Measurements from ENCODE around the gene RPL32. TPM values are rescaled to one million over a fixed set of nuclear protein-coding genes. Genes with fewer than 3 reads are reported as not detected.
"Not testable (repeated sequence)": the region's sequence is repeated elsewhere in the genome, so short reads cannot be mapped to it uniquely, and the experiment has no call there.

Gene RPL32
- total and polyA plus RNA-seq, 9 of the 15 experiments (the other 6 are each of a cell fraction or from before 2014, with no cell fraction given), result 2,738 to 6,200 (median 4,286) TPM

DNA sequence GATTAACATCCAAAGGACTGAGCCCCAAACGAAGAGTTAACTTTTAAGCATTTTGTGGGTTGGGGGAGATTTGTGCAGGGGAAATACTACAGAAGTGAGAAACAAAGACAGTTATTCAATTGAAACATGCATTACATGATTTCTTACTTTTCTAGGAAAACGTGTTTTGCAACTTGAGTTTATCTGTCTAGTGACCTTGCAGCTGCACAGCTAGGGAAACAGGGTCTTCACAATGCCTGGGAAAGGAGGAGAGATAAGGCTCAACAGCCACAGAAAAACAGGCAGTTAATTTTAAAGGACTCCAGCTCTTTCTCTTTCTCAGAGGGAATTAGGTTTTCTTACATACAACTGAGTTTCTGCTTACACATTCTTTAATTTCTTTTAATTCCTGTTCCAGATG, 37.4 kb upstream of the RPL32 start (continued):
- TF ChIP-seq NFIC (IDR thresholded peaks at IDR 0.05), result peak; percentile 61
- peak; percentile 95 for TF ChIP-seq ARID1B (IDR thresholded peaks at IDR 0.05)
- TF ChIP-seq MEIS2 (IDR thresholded peaks at IDR 0.05; ENCODE audit: partially characterized antibody), result peak; percentile 13
- TF ChIP-seq GATAD2B (IDR thresholded peaks at IDR 0.05; ENCODE audit: borderline replicate concordance), result 0 out of 2 replicates have a peak, but pooled peaks have one; percentile 65
- TF ChIP-seq CEBPG (CRISPR knock-in tag; IDR thresholded peaks at IDR 0.05), result peak; percentile 10; the same call in 1 of the 2 replicates
- not testable (repeated sequence) for TF ChIP-seq CEBPG (tag; conservative IDR thresholded peaks at IDR 0.05 in 1 of 2, IDR thresholded peaks at IDR 0.05 in 1 of 2); TEAD4 (CRISPR knock-in tag; IDR thresholded peaks at IDR 0.05; ENCODE audit: borderline replicate concordance)
- peak; percentile 55; the same call in 1 of the 2 replicates for TF ChIP-seq ESRRA (IDR thresholded peaks at IDR 0.05; ENCODE audit: borderline replicate concordance, low read depth)
- TF ChIP-seq CBFA2T3 (IDR thresholded peaks at IDR 0.05), result peak; percentile 93
- TF ChIP-seq MTA2 (IDR thresholded peaks at IDR 0.05; ENCODE audit: low read depth), result peak; percentile 87
- peak; percentile 88 for TF ChIP-seq GATA2 (CRISPR knock-in tag; IDR thresholded peaks at IDR 0.05)
- peak; percentile 81 for TF ChIP-seq SMAD4 (CRISPR knock-in tag; conservative IDR thresholded peaks at IDR 0.05)
- TF ChIP-seq, protein P1, sequence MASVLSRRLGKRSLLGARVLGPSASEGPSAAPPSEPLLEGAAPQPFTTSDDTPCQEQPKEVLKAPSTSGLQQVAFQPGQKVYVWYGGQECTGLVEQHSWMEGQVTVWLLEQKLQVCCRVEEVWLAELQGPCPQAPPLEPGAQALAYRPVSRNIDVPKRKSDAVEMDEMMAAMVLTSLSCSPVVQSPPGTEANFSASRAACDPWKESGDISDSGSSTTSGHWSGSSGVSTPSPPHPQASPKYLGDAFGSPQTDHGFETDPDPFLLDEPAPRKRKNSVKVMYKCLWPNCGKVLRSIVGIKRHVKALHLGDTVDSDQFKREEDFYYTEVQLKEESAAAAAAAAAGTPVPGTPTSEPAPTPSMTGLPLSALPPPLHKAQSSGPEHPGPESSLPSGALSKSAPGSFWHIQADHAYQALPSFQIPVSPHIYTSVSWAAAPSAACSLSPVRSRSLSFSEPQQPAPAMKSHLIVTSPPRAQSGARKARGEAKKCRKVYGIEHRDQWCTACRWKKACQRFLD (CRISPR knock-in tag; IDR thresholded peaks at IDR 0.05), result peak; percentile 38; the same call in 1 of the 2 replicates
- TF ChIP-seq RBBP5 (IDR thresholded peaks at IDR 0.05; ENCODE audit: borderline replicate concordance, insufficient read depth, low read length, poor library complexity, severe bottlenecking), result peak; percentile 50
- peak; percentile 48; the same call in 1 of the 2 replicates for TF ChIP-seq POLR2AphosphoS5 (IDR thresholded peaks at IDR 0.05; ENCODE audit: control insufficient read depth, insufficient read depth, low read depth, low read length)
- TF ChIP-seq RCOR1 (IDR thresholded peaks at IDR 0.05; ENCODE audit: borderline replicate concordance in 1 of 2, low read depth in 2 of 2, low read length in 2 of 2), result peak in 1 of 2 experiments; percentile 34; a peak in 1 of 4 replicates
- TF ChIP-seq TAL1 (IDR thresholded peaks at IDR 0.05), result peak; percentile 87
- TF ChIP-seq SOX6 (IDR thresholded peaks at IDR 0.05), result peak; percentile 86
- TF ChIP-seq TEAD4 (IDR thresholded peaks at IDR 0.05; ENCODE audit: low read length), result peak; percentile 83
- TF ChIP-seq PML (IDR thresholded peaks at IDR 0.05; ENCODE audit: low read length), result peak; percentile 70; the same call in 1 of the 2 replicates
- TF ChIP-seq CBFA2T2 (conservative IDR thresholded peaks at IDR 0.05), result peak; percentile 90
- peak; percentile 95 for TF ChIP-seq CEBPB (tag; IDR thresholded peaks at IDR 0.05)
- TF ChIP-seq RNF2 (IDR thresholded peaks at IDR 0.05), result peak; percentile 38; the same call in 1 of the 2 replicates
- peak; percentile 87 for TF ChIP-seq EP300 (IDR thresholded peaks at IDR 0.05; ENCODE audit: low read length)
- TF ChIP-seq DPF2 (IDR thresholded peaks at IDR 0.05), result peak; percentile 87
- peak; percentile 55 to 83; a peak in 3 of 4 replicates for TF ChIP-seq TRIM24 (IDR thresholded peaks at IDR 0.05)
